ENCODE data around the gene CDK6.

Gene CDK6

DNA sequence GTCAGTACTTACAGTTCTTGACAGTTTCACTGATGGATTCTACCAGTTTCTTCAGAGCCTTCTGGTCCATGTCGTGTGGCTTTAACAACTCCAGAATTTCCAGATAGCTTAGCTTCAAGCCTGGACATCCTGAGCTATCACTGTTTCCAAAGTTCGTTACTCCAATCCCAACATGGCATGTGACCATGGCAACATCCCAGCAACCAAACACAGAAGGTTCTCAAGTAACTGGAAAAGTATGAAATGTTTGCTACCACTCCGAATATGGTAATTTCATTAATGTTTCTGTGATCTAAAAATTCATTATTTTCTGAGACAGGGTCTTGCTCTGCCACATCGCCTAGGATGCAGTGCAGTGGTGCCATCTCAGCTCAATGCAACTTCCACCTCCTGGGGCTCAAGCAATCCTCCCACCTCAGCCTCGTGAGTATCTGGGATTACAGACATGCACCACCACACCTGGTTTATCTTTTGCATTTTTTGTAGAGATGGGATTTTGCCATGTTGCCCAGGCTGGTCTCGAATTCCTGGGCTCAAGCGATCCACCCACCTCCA is 278.5 kb downstream of the CDK6 start:
- DNase-seq: no peak

DNA sequence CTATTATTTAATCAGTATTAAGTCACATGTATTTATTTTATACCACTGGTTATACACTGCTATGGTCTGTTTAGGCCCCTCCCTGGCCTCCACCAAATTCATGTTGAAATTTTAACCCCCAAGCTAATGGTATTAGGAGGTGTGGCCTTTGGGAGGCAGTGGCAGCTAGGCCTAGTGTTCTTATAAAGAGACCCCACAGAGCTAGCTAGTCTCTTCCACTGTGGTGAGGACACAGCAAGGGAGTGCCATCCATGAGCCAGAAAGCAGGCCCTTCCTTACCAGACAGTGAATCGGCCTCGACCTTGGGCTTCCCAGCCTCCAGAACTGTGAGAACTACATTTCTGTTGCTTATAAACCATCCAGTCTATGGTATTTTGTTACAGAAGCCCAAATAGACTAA is 279.1 kb downstream of the CDK6 start:
- no peak for DNase-seq

All from NCI-H2029 (cell line).